H1 (cell line): ENCODE data around the gene PRKN. TPM values are rescaled to one million over a fixed set of nuclear protein-coding genes. Genes with fewer than 3 reads are reported as not detected.

Source experiments
- CTCF ChIA-PET: fragments of 300-600 bp; sonication (Branson Sonifier 250); formaldehyde crosslinking; loops from one replicate; lab custom pipeline; 2021; ENCODE audit not compliant: partially characterized antibody; lab: Charles Lee
- POLR2A ChIA-PET: fragments of 300-600 bp; sonication (Branson Sonifier 250); formaldehyde crosslinking; loops from one replicate; lab custom pipeline; 2021; ENCODE audit warnings: inconsistent platforms; ENCODE audit not compliant: partially characterized antibody; lab: Charles Lee
- DNase-seq, 2 experiments: peaks; one replicate each; pipeline versions ENCODE4 v3.0.0 to v3.0.0-alpha.2; 2010 to 2022; ENCODE audit warnings: low spot score in 2 of 2, low read depth in 1 of 2, mixed read lengths in 1 of 2
- FAIRE-seq: peaks from 2 replicates; lab custom pipeline; 2011; peaks lifted over from hg19 to GRCh38; lab: Jason Lieb, UNC
- H2AFZ ChIP-seq: 2 replicates; pipeline ENCODE4 v1.8.1; 2012; ENCODE audit warnings: low read length, inconsistent platforms
- H2AK5ac ChIP-seq: 2 replicates; pipeline ENCODE4 v1.6.1; 2013; ENCODE audit warnings: low read depth, low read length
- H2BK120ac ChIP-seq: replicated peaks from 2 replicates; pipeline ENCODE3; 2013; ENCODE audit warnings: low read depth, low read length, inconsistent platforms
- H2BK12ac ChIP-seq: 2 replicates; pipeline ENCODE4 v1.6.1; 2013; ENCODE audit warnings: low read depth, low read length
- H2BK15ac ChIP-seq: 2 replicates; pipeline ENCODE4 v1.6.1; 2013; ENCODE audit warnings: low read length
- H2BK20ac ChIP-seq: 2 replicates; pipeline ENCODE4 v1.6.1; 2013; ENCODE audit warnings: low read length
- H2BK5ac ChIP-seq: 2 replicates; pipeline ENCODE4 v1.6.1; 2013; ENCODE audit warnings: low read depth, low read length
- H3K14ac ChIP-seq: 2 replicates; pipeline ENCODE4 v1.6.1; 2013; ENCODE audit warnings: inconsistent platforms; ENCODE audit not compliant: insufficient read length
- H3K18ac ChIP-seq: 2 replicates; pipeline ENCODE4 v1.6.1; 2013; ENCODE audit warnings: low read length; ENCODE audit errors: extremely low read depth
- H3K23ac ChIP-seq: 2 replicates; pipeline ENCODE4 v1.6.1; 2013; ENCODE audit warnings: inconsistent platforms; ENCODE audit not compliant: insufficient read length
- H3K23me2 ChIP-seq: 2 replicates; pipeline ENCODE4 v1.6.1; 2013; ENCODE audit warnings: low read depth, low read length
- H3K27ac ChIP-seq: 2 replicates; pipeline ENCODE4 v1.6.1; 2011; ENCODE audit warnings: low read depth, low read length, inconsistent platforms
- H3K27me3 ChIP-seq, 4 experiments: replicated peaks in 1 of 4; 1 replicate in 1 of 4; 2 replicates in 3 of 4; pipeline versions ENCODE4 v1.6.1 to v1.8.1; 2011 to 2013; ENCODE audit warnings: low read length in 3 of 4, mild to moderate bottlenecking in 3 of 4, inconsistent platforms in 2 of 4, mixed read lengths in 2 of 4, moderate library complexity in 1 of 4; ENCODE audit not compliant: control insufficient read depth in 3 of 4, insufficient read depth in 3 of 4; ENCODE audit errors: extremely low read depth in 1 of 4
- H3K36me3 ChIP-seq, 4 experiments: 2 replicates each; pipeline versions ENCODE4 v1.6.1 to v1.8.1; 2011 to 2013; ENCODE audit warnings: mild to moderate bottlenecking in 4 of 4, low read length in 3 of 4, moderate library complexity in 2 of 4, control low read depth in 1 of 4, inconsistent platforms in 1 of 4; ENCODE audit not compliant: insufficient read depth in 4 of 4, control insufficient read depth in 2 of 4
- H3K4ac ChIP-seq: replicated peaks from 2 replicates; pipeline ENCODE3; 2013; ENCODE audit warnings: low read length, low read depth, mixed read lengths, inconsistent platforms; ENCODE audit not compliant: insufficient read length
- H3K4me1 ChIP-seq, 4 experiments: replicated peaks in 1 of 4; 1 replicate in 1 of 4; 2 replicates in 3 of 4; pipeline versions ENCODE4 v1.6.1 to v1.8.1; 2011 to 2013; ENCODE audit warnings: low read length in 3 of 4, inconsistent platforms in 2 of 4, mixed read lengths in 1 of 4; ENCODE audit not compliant: insufficient read depth in 4 of 4, control insufficient read depth in 3 of 4
- H3K4me2 ChIP-seq, 2 experiments: 2 replicates each; pipeline versions ENCODE4 v1.6.1 to v1.8.1; 2011 to 2013; ENCODE audit warnings: low read depth in 2 of 2, low read length in 2 of 2, control low read depth in 1 of 2, inconsistent platforms in 1 of 2, mild to moderate bottlenecking in 1 of 2; ENCODE audit not compliant: insufficient read depth in 1 of 2
- H3K4me3 ChIP-seq, 4 experiments: fragments of 200-600, 300-600 bp in 1 of 4; sonication (generic), shearing (Covaris generic), sonication (Bioruptor Twin) in 1 of 4; 2 replicates each; pipeline versions ENCODE4 v1.5.1 to v1.8.1; 2011 to 2016; ENCODE audit warnings: low read length in 4 of 4, low read depth in 3 of 4, control low read depth in 2 of 4, inconsistent platforms in 2 of 4, mild to moderate bottlenecking in 2 of 4, mixed read lengths in 1 of 4, moderate library complexity in 1 of 4; ENCODE audit not compliant: insufficient read depth in 2 of 4; ENCODE audit errors: extremely low read depth in 1 of 4
- H3K56ac ChIP-seq: replicated peaks from 2 replicates; pipeline ENCODE3; 2013; ENCODE audit warnings: low read depth, mild to moderate bottlenecking, mixed read lengths, low read length, inconsistent platforms; ENCODE audit not compliant: insufficient read length
- H3K79me1 ChIP-seq: 2 replicates; pipeline ENCODE4 v1.6.1; 2013; ENCODE audit warnings: low read depth, low read length, control low read depth
- H3K79me2 ChIP-seq, 2 experiments: 2 replicates each; pipeline versions ENCODE4 v1.6.1 to v1.8.1; 2012 to 2013; ENCODE audit warnings: low read length in 2 of 2, mild to moderate bottlenecking in 2 of 2, inconsistent platforms in 1 of 2; ENCODE audit not compliant: insufficient read depth in 2 of 2, control insufficient read depth in 1 of 2
- H3K9ac ChIP-seq, 4 experiments: replicated peaks in 1 of 4; 1 replicate in 1 of 4; 2 replicates in 3 of 4; pipeline versions ENCODE4 v1.6.1 to v1.8.1; 2011 to 2013; ENCODE audit warnings: low read depth in 3 of 4, low read length in 3 of 4, control low read depth in 2 of 4, mild to moderate bottlenecking in 2 of 4, moderate library complexity in 2 of 4, inconsistent platforms in 1 of 4; ENCODE audit errors: extremely low read depth in 1 of 4
- H3K9me3 ChIP-seq, 2 experiments: 2 replicates each; pipeline versions ENCODE4 v1.6.1 to v1.8.1; 2012 to 2013; ENCODE audit warnings: mild to moderate bottlenecking in 2 of 2, moderate library complexity in 2 of 2, control low read depth in 1 of 2, inconsistent platforms in 1 of 2, low read depth in 1 of 2, low read length in 1 of 2, mixed read lengths in 1 of 2; ENCODE audit not compliant: insufficient read depth in 2 of 2
- H4K20me1 ChIP-seq, 2 experiments: replicated peaks in 1 of 2; 2 replicates each; pipeline versions ENCODE3 to v1.8.1; 2011 to 2013; ENCODE audit warnings: inconsistent platforms in 2 of 2, low read length in 2 of 2, mild to moderate bottlenecking in 1 of 2; ENCODE audit not compliant: insufficient read depth in 2 of 2, control insufficient read depth in 1 of 2
- H4K5ac ChIP-seq: 2 replicates; pipeline ENCODE4 v1.6.1; 2013; ENCODE audit warnings: low read length, low read depth, mixed read lengths, inconsistent platforms; ENCODE audit not compliant: insufficient read length
- H4K8ac ChIP-seq: 2 replicates; pipeline ENCODE4 v1.8.0; 2013; ENCODE audit warnings: mild to moderate bottlenecking, moderate library complexity, low read length, inconsistent platforms; ENCODE audit not compliant: insufficient read depth; ENCODE audit errors: extremely low read depth
- H4K91ac ChIP-seq: replicated peaks from 2 replicates; pipeline ENCODE3; 2013; ENCODE audit warnings: low read length, mixed read lengths, inconsistent platforms; ENCODE audit not compliant: insufficient read length
- CBX8 ChIP-seq: fragments of 300-800, 300-1000 bp; sonication (generic); IDR thresholded peaks from 2 replicates; pipeline ENCODE4 v1.7.1; 2016; ENCODE audit warnings: low read depth, low read length, borderline replicate concordance
- TAF7 ChIP-seq: optimal IDR thresholded peaks from 2 replicates; pipeline ENCODE3; 2011; ENCODE audit warnings: low read depth, mild to moderate bottlenecking, inconsistent platforms, low read length, moderate library complexity, borderline replicate concordance
- YY1 ChIP-seq: IDR thresholded peaks from 2 replicates; pipeline ENCODE4 v1.6.1; 2011; ENCODE audit warnings: low read depth, mild to moderate bottlenecking, low read length
- WGBS, 2 experiments: shearing (Covaris generic) in 1 of 2; methylation state at CpG; one replicate each; pipeline versions ENCODE4 v1.1.6 to v1.1.7; 2013 to 2015; ENCODE audit warnings: low lambda C conversion rate in 2 of 2, mixed read lengths in 2 of 2, inconsistent platforms in 1 of 2, low coverage in 1 of 2, missing lambda C conversion rate in 1 of 2; ENCODE audit not compliant: insufficient replicate concordance in 2 of 2, insufficient coverage in 1 of 2, insufficient read length in 1 of 2; ENCODE audit errors: extremely low coverage in 1 of 2, missing lambda C conversion rate in 1 of 2; 5-methylcytosine and 5-hydroxymethylcytosine counted together
- polyA plus RNA-seq, 7 experiments: library from polyadenylated mRNA; depleted of rRNA in 3 of 7; stranded (reverse) in 5 of 7; unstranded in 2 of 7; fragments of >200 nt in 5 of 7; fragments of 200-250 nt in 2 of 7; gene quantifications; 1 replicate in 5 of 7; 2 replicates in 1 of 7; 4 replicates in 1 of 7; pipeline versions ENCODE4 v1.2.1 to v1.2.3, GENCODE V29; 2011 to 2013; ENCODE audit warnings: missing spikeins in 2 of 7, mixed read lengths in 2 of 7
- total RNA-seq: library from RNA; stranded (reverse); fragmentation: NEBNext Ultra II Directional; extraction: Animal tissue kit (Norgen Biotek cat#: 25700); gene quantifications from 2 replicates; pipeline ENCODE4 v1.2.1, GENCODE V29; 2021

Gene PRKN
- total and polyA plus RNA-seq, 2 of the 8 experiments (the other 6 are each of a cell fraction or from before 2014, with no cell fraction given): 0.13 to 0.29 TPM

DNA sequence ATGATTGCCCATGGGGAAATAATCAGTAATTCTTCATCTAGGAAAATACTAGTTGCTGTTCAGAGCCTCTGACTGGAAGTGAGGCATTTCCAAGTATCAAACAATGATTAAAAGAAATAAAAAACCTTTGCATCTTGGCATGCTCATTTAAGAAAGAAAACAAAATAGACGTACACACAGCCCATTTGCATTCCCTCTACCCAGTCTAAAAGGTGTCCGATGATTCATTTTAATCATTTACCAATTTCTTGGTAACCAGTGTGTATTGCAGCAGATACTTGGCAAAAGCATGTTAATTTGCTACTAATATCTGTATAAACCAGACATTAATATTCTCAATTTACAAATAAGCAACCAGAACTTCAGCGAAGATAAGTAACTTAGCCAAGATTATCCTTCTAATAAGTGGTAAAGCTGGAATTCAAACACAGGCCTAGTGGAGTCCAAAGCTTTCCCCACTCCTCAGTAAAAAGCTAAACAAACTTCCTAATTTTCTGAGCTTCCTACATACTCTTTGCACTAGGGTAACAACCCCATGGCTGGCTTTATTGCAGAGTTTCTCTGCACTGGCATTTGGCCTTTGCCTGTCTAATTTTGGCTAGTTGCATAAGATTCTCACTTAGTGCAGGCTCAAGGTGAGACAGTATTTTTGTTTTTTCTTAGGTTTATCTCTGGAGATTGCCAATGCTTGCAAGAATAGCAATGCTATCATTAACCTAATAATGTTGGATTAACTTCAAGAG lies 338.1 kb downstream of the PRKN start:
- Histone ChIP-seq H3K4me1 (no peaks in the 10 kb centered on the region), H4K20me1 (no peaks in the 10 kb centered on the region)
- CTCF ChIA-PET: no interaction called here
- TF ChIP-seq TAF7: no peak
- no peak for TF ChIP-seq CBX8
- no peak for TF ChIP-seq YY1
- TF ChIP-seq, all 59 proteins: peak for 0
- POLR2A ChIA-PET: no interaction called here
- no peak overlapping the region for H2BK120ac ChIP-seq
- no peaks in the 10 kb centered on the region for H3K9me3 ChIP-seq
- no peak overlapping the region for H3K4me3 ChIP-seq
- H2BK20ac ChIP-seq: no peak overlapping the region
- H3K14ac ChIP-seq: no peak overlapping the region
- no peak overlapping the region for H3K56ac ChIP-seq
- no peak overlapping the region for H2BK5ac ChIP-seq
- no peak overlapping the region for H3K23ac ChIP-seq
- H2AK5ac ChIP-seq: no peak overlapping the region
- no peak overlapping the region for H2AFZ ChIP-seq
- H3K27ac ChIP-seq: no peak overlapping the region
- H3K9ac ChIP-seq: no peak overlapping the region
- H3K4me2 ChIP-seq: no peak overlapping the region
- no peak for FAIRE-seq
- WGBS, 2 experiments: 96% methylated on average over 3 of the region's 3 CpGs; no CpG with 5 or more reads in 1 of the 2 experiments
- no peak overlapping the region for H4K91ac ChIP-seq
- no peak overlapping the region for H2BK12ac ChIP-seq
- no peaks in the 10 kb centered on the region for H3K79me1 ChIP-seq
- no peak overlapping the region for H2BK15ac ChIP-seq
- H3K4ac ChIP-seq: no peak overlapping the region
- H4K5ac ChIP-seq: no peak overlapping the region
- DNase-seq: no peak
- no peak overlapping the region for H4K8ac ChIP-seq
- H3K36me3 ChIP-seq: no peaks in the 10 kb centered on the region
- no peaks in the 10 kb centered on the region for H3K27me3 ChIP-seq
- H3K79me2 ChIP-seq: no peaks in the 10 kb centered on the region
- no peaks in the 10 kb centered on the region for H3K23me2 ChIP-seq
- H3K18ac ChIP-seq: no peak overlapping the region
